Measurements from ENCODE around the gene PHKG2. TPM values are rescaled to one million over a fixed set of nuclear protein-coding genes. Genes with fewer than 3 reads are reported as not detected.

The PHKG2 gene
- polyA plus RNA-seq, 1 experiment, result 21.7 TPM

- DNase-seq (ENCODE audit: low read depth, low spot score), result no peak
- Histone ChIP-seq H3K9me3 (ENCODE audit: control insufficient read depth, insufficient read depth, low read length) (no peaks in the 10 kb centered on the region), H3K4me3 (ENCODE audit: low read depth, low read length) (no peak overlapping the region), H3K27me3 (ENCODE audit: control insufficient read depth, insufficient read depth, low read length) (no peaks in the 10 kb centered on the region), H3K27ac (ENCODE audit: low read depth, low read length) (no peak overlapping the region)
- TF ChIP-seq CTCF (IDR thresholded peaks at IDR 0.05; ENCODE audit: low read depth, low read length), result no peak
- ChIA-PET CTCF (interaction anchor here (1.1 kb wide), 1 partner anchor 36 kb away, joined by 3 read pairs; no protein-coding TSS in a partner anchor), POLR2A (no interaction called here)
These were observed 36.5 kb upstream of the PHKG2 start for GRCh38 chr16:30711712-30712111.

GRCh38 chr16:30715750-30716445 lies 32.3 kb upstream of the PHKG2 start:
- no peak overlapping the region for H3K27ac ChIP-seq (ENCODE audit: low read depth, low read length)
- no peak for DNase-seq (ENCODE audit: low read depth, low spot score)
- no peaks in the 10 kb centered on the region for H3K9me3 ChIP-seq (ENCODE audit: control insufficient read depth, insufficient read depth, low read length)
- no peak overlapping the region for H3K4me3 ChIP-seq (ENCODE audit: low read depth, low read length)
- POLR2A ChIA-PET, result no interaction called here
- H3K27me3 ChIP-seq (ENCODE audit: control insufficient read depth, insufficient read depth, low read length), result no peaks in the 10 kb centered on the region
- TF ChIP-seq CTCF (IDR thresholded peaks at IDR 0.05; ENCODE audit: low read depth, low read length), result no peak
- CTCF ChIA-PET, result no interaction called here

- H3K27ac ChIP-seq (ENCODE audit: low read depth, low read length), result no peak overlapping the region
- no peak for TF ChIP-seq CTCF (IDR thresholded peaks at IDR 0.05; ENCODE audit: low read depth, low read length)
- no peaks in the 10 kb centered on the region for H3K27me3 ChIP-seq (ENCODE audit: control insufficient read depth, insufficient read depth, low read length)
- POLR2A ChIA-PET, result interaction anchor here (0.6 to 1.3 kb wide), 2 partner anchors 27 to 42 kb away, joined by 3 read pairs; partner anchors contain the start of gene CFAP119
- CTCF ChIA-PET, result no interaction called here
- no peaks in the 10 kb centered on the region for H3K9me3 ChIP-seq (ENCODE audit: control insufficient read depth, insufficient read depth, low read length)
- DNase-seq (ENCODE audit: low read depth, low spot score), result no peak
- H3K4me3 ChIP-seq (ENCODE audit: low read depth, low read length), result no peak overlapping the region
These were observed 28.1 kb upstream of the PHKG2 start for GRCh38 chr16:30720086-30720485.

GRCh38 chr16:30720694-30721093 lies 27.5 kb upstream of the PHKG2 start:
- ChIA-PET CTCF (no interaction called here), POLR2A (interaction anchor here (1.2 to 1.3 kb wide), 2 partner anchors 14 to 27 kb away, joined by 3 read pairs; no protein-coding TSS in a partner anchor)
- TF ChIP-seq CTCF (IDR thresholded peaks at IDR 0.05; ENCODE audit: low read depth, low read length), result no peak
- Histone ChIP-seq H3K9me3 (ENCODE audit: control insufficient read depth, insufficient read depth, low read length) (no peaks in the 10 kb centered on the region), H3K27me3 (ENCODE audit: control insufficient read depth, insufficient read depth, low read length) (no peaks in the 10 kb centered on the region), H3K4me3 (ENCODE audit: low read depth, low read length) (no peak overlapping the region), H3K27ac (ENCODE audit: low read depth, low read length) (no peak overlapping the region)
- DNase-seq (ENCODE audit: low read depth, low spot score), result no peak

GRCh38 chr16:30721167-30721566 lies 27.1 kb upstream of the PHKG2 start:
- TF ChIP-seq CTCF (IDR thresholded peaks at IDR 0.05; ENCODE audit: low read depth, low read length), result no peak
- Histone ChIP-seq H3K9me3 (ENCODE audit: control insufficient read depth, insufficient read depth, low read length) (no peaks in the 10 kb centered on the region), H3K4me3 (ENCODE audit: low read depth, low read length) (no peak overlapping the region), H3K27ac (ENCODE audit: low read depth, low read length) (no peak overlapping the region), H3K27me3 (ENCODE audit: control insufficient read depth, insufficient read depth, low read length) (no peaks in the 10 kb centered on the region)
- POLR2A ChIA-PET, result interaction anchor here (1.2 kb wide), 1 partner anchor 13 kb away, joined by 3 read pairs; no protein-coding TSS in a partner anchor
- CTCF ChIA-PET, result no interaction called here
- no peak for DNase-seq (ENCODE audit: low read depth, low spot score)
